ENCODE measurements around the gene NME5.
A peak's percentile ranks its signal among the peaks of the same experiment; 100 is the strongest.
"Not testable (repeated sequence)": the region's sequence is repeated elsewhere in the genome, so short reads cannot be mapped to it uniquely, and the experiment has no call there.

NME5 gene

GRCh38 chr5:138149530-138149929 lies 10.3 kb upstream of the NME5 start:
- TF ChIP-seq CTCF (IDR thresholded peaks at IDR 0.05; ENCODE audit: unreplicated experiment in 3 of 3), result no peak
- no peaks in the 10 kb centered on the region for H3K4me1 Mint-ChIP-seq
- no peaks in the 10 kb centered on the region for H3K9me3 Mint-ChIP-seq
- H3K36me3 Mint-ChIP-seq (ENCODE audit: low read depth), result no peaks in the 10 kb centered on the region
- no peak overlapping the region for H3K27ac Mint-ChIP-seq
- no peak overlapping the region for H3K4me3 Mint-ChIP-seq
- H3K27me3 Mint-ChIP-seq (ENCODE audit: low read depth), result no peaks in the 10 kb centered on the region

GRCh38 chr5:138148811-138149210 lies 9.6 kb upstream of the NME5 start:
- Mint-ChIP-seq H3K9me3 (no peaks in the 10 kb centered on the region), H3K4me3 (no peak overlapping the region), H3K36me3 (ENCODE audit: low read depth) (no peaks in the 10 kb centered on the region), H3K4me1 (no peaks in the 10 kb centered on the region), H3K27me3 (ENCODE audit: low read depth) (no peaks in the 10 kb centered on the region), H3K27ac (no peak overlapping the region)
- TF ChIP-seq CTCF (IDR thresholded peaks at IDR 0.05; ENCODE audit: unreplicated experiment in 3 of 3), result no peak

GRCh38 chr5:138143578-138143977 lies 4.3 kb upstream of the NME5 start:
- not testable (repeated sequence) for H3K9me3 Mint-ChIP-seq; H3K27ac Mint-ChIP-seq; H3K4me3 Mint-ChIP-seq; H3K4me1 Mint-ChIP-seq; H3K27me3 Mint-ChIP-seq (ENCODE audit: low read depth); H3K36me3 Mint-ChIP-seq (ENCODE audit: low read depth)

DNA sequence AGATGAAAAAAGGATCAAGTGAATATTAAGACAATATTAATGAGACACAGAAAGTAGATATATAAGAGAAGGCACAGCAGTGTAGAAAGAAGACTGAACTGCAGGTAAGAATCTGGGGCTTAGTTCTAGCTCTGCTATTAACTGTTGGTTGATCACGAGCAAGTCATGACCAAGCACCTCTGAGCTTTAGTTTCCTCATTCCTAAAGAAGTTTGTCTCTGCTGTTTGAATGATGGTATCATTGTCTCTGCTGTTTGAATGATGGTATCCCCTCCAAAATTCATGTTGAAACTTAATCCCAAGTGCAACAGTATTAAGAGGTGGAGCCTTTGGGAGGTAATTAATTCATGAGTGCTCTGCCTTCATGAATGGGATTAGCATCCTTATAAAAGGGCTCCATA lies 2.5 kb upstream of the NME5 start:
- peaks cover 6% of the 10 kb centered on the region for H3K4me1 Mint-ChIP-seq
- H3K27me3 Mint-ChIP-seq (ENCODE audit: low read depth), result no peaks in the 10 kb centered on the region
- H3K4me3 Mint-ChIP-seq, result no peak overlapping the region

DNA sequence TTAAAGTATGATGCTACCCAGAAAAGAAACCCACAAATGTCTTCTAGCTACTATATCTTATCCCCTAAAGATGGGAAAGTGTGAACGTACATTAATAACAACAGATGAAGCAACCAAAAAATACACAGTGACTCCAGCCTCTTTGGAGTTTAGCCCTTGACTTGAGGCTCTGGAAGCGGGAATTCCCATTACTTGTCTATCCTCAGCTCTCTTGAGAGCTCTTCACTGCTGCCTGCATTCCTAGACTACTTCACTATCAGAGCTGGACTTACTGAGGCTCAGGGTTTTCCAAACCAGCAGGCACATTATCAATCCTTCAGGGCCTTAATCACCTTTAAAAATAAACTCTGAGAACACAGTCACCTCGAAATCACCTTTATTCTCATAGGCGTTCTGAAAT lies 1.0 kb upstream of the NME5 start:
- Mint-ChIP-seq H3K36me3 (ENCODE audit: low read depth) (no peaks in the 10 kb centered on the region), H3K4me3 (peak overlapping the region; percentile 42 to 88 (median 55)), H3K27ac (no peak overlapping the region)

More for the DNA sequence above, 2.5 kb upstream of the NME5 start:
- H3K36me3 Mint-ChIP-seq (ENCODE audit: low read depth), result no peaks in the 10 kb centered on the region
- no peak overlapping the region for H3K27ac Mint-ChIP-seq
- no peak for TF ChIP-seq CTCF (IDR thresholded peaks at IDR 0.05; ENCODE audit: unreplicated experiment in 3 of 3)
- H3K9me3 Mint-ChIP-seq, result no peaks in the 10 kb centered on the region

DNA sequence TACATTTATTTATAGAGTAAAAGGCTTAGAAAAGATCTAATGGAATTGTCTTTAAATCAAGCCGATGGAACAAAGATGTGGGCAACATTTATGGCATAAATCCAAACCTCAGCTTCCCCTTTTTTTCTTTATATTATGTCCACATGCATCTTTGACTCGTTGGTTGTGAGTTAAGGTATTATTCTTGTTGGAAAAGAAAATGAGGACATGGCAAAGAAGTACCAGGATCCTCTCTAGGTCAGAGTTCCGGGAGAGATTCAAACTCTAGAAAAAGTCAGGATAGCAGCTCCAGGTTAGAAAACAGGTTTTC lies 508 bp upstream of the NME5 start:
- Mint-ChIP-seq H3K9me3 (no peaks in the 10 kb centered on the region), H3K4me3 (peak overlapping the region; percentile 88 to 91 (median 90)), H3K4me1 (peaks cover 6% of the 10 kb centered on the region), H3K27ac (no peak overlapping the region), H3K36me3 (ENCODE audit: low read depth) (no peaks in the 10 kb centered on the region), H3K27me3 (ENCODE audit: low read depth) (no peaks in the 10 kb centered on the region)
- TF ChIP-seq CTCF (IDR thresholded peaks at IDR 0.05; ENCODE audit: unreplicated experiment in 3 of 3), result no peak

More for the DNA sequence above, 1.0 kb upstream of the NME5 start:
- Mint-ChIP-seq H3K27me3 (ENCODE audit: low read depth) (no peaks in the 10 kb centered on the region), H3K4me1 (peaks cover 6% of the 10 kb centered on the region), H3K9me3 (no peaks in the 10 kb centered on the region)
- no peak for TF ChIP-seq CTCF (IDR thresholded peaks at IDR 0.05; ENCODE audit: unreplicated experiment in 3 of 3)

DNA sequence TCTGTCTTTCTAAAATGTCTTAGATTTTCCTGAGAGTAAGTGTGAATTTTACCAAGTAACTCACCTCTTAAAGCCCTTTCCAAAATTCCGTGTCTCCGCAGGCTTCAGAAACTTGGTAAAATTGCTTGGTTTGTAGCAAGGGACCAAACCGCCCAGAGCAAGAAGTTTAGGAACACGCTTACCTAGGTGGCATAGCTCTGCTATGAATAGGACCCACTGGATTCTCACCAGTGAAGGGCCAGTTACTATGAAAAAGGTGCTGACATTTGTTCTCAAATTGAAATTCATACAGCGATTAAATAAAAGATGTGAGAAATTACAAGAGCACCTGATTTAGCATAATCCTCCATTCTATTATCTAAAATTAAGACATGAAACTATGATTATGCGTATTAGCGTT lies 6.7 kb downstream of the NME5 start:
- H3K27me3 Mint-ChIP-seq (ENCODE audit: low read depth), result no peaks in the 10 kb centered on the region
- H3K4me3 Mint-ChIP-seq, result no peak overlapping the region
- no peak for TF ChIP-seq CTCF (IDR thresholded peaks at IDR 0.05; ENCODE audit: unreplicated experiment in 3 of 3)
- no peaks in the 10 kb centered on the region for H3K36me3 Mint-ChIP-seq (ENCODE audit: low read depth)
- H3K4me1 Mint-ChIP-seq, result no peaks in the 10 kb centered on the region
- H3K27ac Mint-ChIP-seq, result no peak overlapping the region
- H3K9me3 Mint-ChIP-seq, result no peaks in the 10 kb centered on the region

Data from nephron (organoid).